GM04504 (cell line): ENCODE data around the gene PATJ.
"Not testable (repeated sequence)": the region's sequence is repeated elsewhere in the genome, so short reads cannot be mapped to it uniquely, and the experiment has no call there.

ENCODE experiments used
- DNase-seq: peaks from one replicate; pipeline ENCODE4 v3.0.0-alpha.2; 2012; ENCODE audit warnings: low read depth

PATJ gene

GRCh38 chr1:62100442-62100841 is 358.2 kb downstream of the PATJ start:
- DNase-seq: no peak

GRCh38 chr1:62103846-62104245 is 361.6 kb downstream of the PATJ start:
- DNase-seq: no peak

- no peak for DNase-seq
These were observed 365.6 kb downstream of the PATJ start for GRCh38 chr1:62107923-62108322.

DNA sequence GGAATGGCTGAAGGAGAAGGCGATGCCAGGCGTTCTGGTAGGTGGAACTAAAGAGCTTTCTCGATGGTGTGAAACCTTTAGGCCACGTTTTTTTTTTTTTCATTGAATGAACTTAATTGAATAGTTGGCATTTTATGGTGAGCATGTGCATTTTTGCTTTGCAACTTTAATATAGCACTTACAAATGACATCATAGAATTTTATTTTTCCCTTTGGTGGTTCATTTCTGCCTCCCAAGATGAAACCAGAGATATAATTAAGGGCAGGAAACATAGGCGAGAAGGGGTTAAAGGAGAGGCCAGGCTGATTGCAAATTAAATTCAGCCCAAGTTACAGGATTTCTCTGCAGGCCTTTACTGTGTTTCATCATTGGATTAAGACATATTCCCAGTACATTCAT is 366.8 kb downstream of the PATJ start:
- no peak for DNase-seq

DNA sequence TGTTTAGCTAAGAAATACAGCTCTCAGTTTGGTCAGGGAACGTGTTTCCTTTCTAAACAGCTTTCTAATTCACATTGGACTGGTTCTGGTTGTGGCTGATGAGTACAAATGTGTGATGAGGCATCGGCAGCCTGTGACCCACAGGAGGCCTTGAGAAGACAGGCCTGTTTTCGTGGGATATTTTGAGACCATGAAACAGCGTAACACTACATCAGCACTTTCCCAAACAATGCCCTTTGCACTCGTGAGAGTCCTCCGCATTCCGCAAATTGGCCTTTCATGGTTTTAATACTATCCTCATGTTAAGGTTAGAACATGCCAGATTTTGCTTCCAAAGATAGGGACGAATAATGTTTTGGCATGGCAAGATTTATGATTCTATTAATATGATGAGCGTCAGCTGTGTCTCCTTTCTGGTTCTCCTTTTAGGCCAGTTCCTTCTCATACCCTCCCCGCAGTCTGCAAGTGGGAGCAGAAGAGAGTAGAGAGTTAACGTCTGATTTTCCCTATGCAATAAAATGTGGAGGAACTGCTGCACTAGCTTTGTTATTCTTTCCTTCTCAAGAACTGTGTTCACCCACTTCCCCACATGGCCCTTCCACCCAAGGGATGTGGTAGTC is 368.0 kb downstream of the PATJ start:
- peak; percentile 5 for DNase-seq

DNA sequence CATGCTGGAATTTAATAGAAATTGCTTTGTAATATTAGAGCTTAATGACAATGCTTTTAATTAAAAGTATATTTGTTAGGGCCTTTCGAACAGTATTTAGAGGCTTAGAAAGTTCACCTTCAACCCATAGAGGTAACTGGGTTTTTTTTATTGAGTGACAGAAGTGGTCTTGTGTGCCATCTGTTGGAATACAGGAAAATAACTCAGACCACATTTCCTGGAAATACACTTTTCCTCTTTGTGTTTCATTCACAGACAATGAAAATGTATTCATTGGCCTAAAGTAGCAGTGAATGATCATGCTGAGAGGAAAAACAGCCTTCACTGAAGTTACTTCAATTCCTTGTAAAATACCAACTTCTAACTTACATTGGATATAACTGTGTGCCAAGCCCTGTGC is 368.8 kb downstream of the PATJ start:
- DNase-seq: no peak

DNA sequence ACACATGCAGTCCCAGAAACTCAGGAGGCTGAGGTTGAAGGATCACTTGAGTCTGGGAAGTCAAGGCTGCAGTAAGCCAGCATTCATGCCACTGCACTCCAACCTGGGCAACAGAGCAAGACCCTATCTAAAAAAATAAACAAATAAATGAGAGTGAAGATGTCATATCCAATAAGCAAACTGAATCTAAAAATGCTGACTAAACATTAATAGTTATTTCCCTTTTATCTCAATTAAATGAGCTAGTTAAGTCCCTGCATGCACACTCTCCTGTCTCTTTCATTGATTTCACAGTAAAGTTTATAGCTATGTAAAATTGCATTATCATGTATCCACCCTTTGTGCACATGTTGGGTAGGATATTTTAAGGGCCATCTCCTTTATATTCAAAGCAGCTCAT is 371.2 kb downstream of the PATJ start:
- DNase-seq: no peak

- DNase-seq: peak; percentile 10
These were observed 374.9 kb downstream of the PATJ start for GRCh38 chr1:62117018-62117750.

GRCh38 chr1:62126579-62127290 is 384.5 kb downstream of the PATJ start:
- no peak for DNase-seq

DNA sequence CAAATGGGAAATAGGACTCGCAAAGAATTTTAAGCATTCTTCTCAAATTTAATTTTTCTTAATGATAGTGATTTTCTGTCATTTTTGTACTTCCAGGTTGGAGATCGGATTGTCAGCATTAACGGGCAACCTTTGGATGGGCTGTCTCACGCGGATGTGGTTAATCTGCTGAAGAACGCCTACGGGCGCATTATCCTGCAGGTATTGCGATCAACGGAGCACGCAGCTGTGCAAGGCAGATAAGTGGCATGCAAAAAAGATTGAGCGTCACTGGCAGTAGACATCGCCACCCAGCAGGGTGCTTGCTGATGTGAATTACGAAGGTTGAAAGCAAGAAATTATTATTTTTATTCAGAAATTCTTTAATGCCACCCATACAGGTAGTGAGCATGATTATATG is 386.5 kb downstream of the PATJ start:
- DNase-seq: no peak

- no peak for DNase-seq
These were observed 388.9 kb downstream of the PATJ start for GRCh38 chr1:62131093-62131725.

- no peak for DNase-seq
These were observed 395.7 kb downstream of the PATJ start for GRCh38 chr1:62138029-62138428.

DNA sequence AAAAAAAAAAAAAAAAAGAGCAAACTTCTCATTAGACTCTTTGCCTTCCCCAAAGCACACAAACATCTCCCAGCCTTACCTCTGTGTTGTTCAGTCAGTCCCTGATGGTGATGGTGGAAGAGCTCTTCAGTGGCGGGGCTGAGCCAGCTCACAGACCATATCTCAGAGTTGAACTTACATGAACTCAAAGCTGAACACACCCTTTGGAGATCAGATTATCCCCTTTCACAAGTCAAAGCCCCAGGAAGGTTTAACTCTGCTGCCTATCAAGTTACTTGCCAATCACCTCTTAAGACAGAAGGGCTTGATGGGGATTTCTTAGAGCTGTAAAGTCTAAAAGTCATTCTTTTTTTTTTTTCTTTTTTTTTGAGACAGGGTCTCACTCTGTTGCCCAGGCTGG is 397.1 kb downstream of the PATJ start:
- no peak for DNase-seq

GRCh38 chr1:62140666-62141065 is 398.4 kb downstream of the PATJ start:
- DNase-seq: no peak

DNA sequence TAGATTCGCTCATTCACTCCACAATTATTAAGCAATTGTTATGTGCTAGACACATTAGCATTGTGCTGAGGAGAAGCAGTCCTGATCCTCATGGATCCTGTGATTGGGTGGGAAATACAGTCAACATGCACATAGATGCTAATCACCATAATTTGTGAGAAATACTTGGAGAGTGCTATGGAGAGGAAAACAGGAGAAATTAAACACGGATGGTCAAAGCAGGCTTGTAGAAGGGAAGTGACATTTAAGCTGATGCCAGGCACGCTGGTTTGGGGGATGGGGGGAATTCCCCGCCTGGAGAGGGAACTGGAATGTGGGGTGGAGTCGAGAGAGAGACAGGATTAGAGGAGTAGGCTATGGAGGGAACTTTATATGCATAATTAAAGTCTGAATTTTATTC is 400.2 kb downstream of the PATJ start:
- no peak for DNase-seq

GRCh38 chr1:62144238-62144831 is 402.1 kb downstream of the PATJ start:
- DNase-seq: peak; percentile 28

- no peak for DNase-seq
These were observed 417.7 kb downstream of the PATJ start for GRCh38 chr1:62159940-62160348.

DNA sequence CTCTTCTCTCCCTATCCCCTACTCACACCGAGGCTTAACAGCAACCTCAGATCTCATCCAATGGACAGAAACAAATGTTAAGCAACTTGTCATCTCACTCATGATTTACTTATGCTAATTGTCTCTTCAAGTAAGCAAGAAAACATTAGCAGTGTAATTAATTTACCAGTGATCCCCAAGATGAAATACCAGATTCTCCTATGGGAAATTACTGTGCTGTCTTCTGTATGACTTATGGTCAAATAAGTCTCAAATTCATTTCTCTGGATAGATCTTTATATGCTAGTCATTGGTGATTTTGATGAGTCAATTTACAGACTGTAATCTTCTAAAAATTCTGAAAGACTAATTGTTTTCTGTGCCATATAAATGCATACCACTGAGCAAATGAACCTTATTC is 419.4 kb downstream of the PATJ start:
- no peak for DNase-seq

DNA sequence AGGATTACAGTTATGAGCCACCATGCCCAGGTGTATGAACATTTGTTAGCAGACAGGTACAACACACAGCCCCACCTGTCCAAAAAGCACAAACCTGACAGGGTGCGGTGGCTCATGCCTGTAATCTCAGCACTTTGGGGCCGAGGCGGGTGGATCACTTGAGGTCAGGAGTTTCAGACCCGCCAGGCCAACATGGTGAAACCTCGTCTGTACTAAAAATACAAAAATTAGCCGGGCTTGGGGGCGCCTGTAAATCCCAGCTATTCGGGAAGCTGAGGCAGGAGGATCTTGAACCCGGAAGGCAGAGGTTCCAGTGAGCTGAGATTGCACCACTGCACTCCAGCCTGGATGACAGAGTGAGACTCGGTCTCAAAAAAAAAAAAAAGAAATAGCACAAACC is 428.1 kb downstream of the PATJ start:
- DNase-seq: not testable (repeated sequence)

GRCh38 chr1:62175568-62176179 is 433.4 kb downstream of the PATJ start:
- DNase-seq: peak; percentile 28

DNA sequence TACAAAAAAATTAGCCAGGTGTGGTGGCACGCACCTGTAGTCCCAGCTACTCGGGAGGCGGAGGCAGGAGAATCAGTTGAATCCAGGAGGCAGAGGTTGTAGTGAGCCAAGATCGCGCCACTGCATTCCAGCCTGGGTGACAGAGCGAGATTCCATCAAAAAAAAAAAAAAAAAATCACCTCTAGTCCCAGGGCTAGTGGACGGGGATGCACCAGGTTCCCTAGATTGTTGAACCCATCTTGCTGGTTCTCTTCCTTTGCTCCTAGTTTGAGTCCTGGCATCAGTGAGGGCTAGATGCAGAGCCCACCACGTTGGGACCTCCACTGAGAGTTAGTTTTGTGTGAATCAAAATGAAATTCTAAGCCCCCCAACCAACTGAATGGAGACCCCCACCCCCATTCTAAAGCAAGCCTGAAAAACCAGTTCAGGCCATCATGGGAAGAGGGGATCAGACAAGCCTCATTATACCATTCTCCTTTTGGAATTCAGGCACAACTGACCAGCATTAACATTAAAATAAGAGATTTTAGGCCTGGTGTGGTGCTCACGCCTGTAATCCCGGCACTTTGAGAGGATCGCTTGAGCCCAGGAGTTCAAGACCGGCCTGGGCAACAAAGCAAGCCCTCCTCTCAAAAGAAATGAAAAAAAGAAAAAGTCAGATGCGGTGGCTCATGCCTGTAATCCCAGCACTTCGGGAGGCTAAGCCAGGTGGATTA is 434.5 kb downstream of the PATJ start:
- DNase-seq: no peak
